GM19025 (cell line): Measurements from ENCODE around the gene MFN1.
"Not testable (repeated sequence)": the region's sequence is repeated elsewhere in the genome, so short reads cannot be mapped to it uniquely, and the experiment has no call there.

Experiments
- ATAC-seq: cut with Tn5 transposase; IDR thresholded peaks from one replicate; pipeline ENCODE4 v1.9.1; 2021; ENCODE audit warnings: mild to moderate bottlenecking, low read depth, moderate library complexity; ENCODE audit not compliant: unreplicated experiment

Gene MFN1

DNA sequence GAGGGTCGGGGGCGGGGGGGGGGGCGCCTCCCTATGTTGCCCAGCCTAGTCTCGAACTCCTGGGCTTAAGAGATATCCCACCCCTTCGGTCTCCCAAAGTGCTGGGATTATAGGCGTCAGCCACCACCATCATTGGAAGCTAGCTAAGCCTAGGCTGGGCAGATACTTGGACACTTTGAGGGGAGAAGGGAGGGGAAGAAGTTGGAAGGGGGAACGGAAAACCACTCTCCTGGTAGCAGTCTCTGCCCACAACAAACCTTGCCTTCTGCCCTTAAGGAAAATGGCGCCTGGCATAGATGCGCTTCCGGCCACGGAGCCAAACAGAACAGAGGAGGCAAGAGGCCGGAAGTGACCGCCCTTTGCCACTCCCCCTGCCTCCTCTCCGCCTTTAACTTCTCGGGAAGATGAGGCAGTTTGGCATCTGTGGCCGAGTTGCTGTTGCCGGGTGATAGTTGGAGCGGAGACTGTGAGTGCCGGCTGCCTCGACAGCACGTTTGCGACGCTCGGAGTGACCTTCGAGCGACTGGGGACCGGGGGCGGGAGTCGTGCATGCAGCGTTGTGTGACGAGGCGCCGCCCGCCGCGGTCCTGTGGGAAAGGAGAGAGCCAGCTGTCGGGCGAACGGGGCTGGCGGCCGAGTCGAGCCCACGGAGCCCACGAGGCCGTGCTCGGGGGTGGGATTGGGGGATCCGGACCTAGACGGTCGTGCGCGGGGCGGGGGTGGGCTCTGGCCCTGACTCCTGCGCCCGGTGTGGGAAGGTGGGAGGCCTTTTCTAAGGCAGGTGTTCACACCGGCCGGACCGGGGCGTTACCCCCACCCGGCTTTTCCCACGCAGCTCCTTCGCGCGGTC, at the start of gene MFN1:
Gene MFN1, plus strand, starts transcription at position 365 of the 850 bp plus-strand sequence. CDS start 1,143 bp downstream, outside the sequence.
- ATAC-seq = peak; percentile 92

DNA sequence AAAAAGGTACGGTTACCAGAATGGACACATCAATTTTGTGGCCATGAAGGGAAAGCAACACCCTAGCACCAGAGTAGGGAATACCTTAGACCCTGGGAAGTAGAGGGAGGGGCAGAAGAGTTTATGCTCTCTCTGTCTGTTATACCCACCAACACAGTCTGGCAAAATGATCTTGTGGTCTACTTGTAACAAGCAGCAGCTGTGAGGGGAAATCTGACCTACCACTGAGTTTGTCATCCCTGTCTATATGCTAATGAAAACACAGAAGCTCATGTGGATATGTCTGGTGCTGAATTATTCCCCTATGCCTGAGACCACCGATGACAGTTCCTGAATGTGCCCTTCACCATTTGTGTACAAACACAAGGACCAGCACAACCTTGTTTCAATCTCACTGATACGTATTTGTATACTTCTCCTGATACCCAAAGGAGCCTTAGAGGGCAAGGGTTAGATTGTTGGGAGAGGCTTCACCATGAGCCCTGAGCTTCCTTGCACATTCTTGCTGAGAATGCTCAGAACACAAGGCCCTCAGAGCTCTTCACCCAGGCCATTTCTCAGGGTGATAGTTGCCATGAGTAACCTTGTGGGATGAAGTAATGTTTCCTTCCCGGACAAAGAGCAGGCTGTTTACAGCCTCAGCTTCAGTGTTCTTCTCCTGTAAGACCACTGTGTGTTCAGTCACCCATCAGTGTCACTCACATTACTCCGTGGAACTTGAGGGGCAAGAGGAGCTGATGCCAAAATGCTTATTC, 49.4 kb upstream of the MFN1 start:
- no peak for ATAC-seq

DNA sequence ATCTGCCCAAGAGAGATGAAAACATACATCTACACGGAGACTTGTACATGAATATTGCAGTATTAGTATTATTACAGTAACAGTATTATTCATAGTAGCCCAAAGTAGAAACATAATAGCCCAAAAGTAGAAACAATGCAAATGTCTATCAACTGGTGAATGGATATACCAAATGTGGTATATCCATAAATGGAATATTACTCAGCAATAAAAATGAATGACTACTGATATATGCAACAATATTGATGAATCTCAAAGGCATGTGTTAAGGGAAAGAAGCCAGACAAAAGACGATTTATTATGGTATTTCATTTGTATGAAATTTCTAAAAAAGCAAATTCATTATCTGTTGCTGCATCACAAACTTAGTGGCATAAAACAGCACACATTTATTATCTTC, 48.2 kb upstream of the MFN1 start:
- ATAC-seq = no peak

DNA sequence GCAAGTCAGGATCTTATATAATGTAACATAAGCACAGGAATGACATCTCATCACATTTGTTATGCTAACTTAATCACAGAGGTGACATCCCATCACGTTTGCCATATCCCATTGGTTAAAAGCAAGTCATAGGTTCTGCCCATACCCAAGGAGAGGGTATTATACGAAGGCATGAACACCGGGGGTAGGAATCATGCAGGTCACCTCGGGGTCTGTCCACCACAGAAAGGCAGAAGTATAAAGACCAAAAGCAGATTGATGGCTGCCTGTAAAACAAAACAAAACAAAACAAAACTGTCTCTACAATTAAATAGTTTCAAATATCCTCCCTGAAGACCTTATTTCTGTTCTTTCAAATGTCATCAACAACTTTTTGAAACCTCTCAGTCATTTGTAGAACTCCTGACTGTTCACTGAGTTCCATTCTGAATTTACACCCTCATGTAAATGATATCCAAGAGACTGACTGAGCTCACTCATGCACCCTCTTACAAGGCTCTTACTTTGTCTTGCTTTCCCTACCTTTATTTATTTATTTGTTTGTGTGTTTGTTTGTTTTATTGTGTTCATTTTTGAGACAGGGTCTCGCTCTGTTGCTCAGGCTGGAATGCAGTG, 47.4 kb upstream of the MFN1 start:
- no peak for ATAC-seq

DNA sequence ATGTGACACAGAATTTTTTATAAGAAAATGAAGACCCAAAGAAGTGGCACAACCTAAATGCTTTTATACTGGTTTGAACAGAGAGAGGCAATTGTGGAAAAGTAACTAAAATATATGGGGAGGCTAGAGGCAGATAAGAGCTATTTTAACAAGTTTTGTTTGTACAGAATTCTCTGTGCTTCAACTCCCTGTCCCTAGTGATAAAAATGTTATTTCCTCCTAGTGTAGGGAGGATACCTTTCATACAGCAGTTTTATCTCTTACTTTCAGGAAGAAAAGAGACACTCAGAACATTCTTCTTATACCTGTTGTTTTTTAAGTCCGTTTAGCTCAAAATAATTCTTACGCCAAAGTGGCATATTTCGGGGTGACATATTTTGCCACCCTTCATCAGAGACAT, 45.9 kb upstream of the MFN1 start:
- no peak for ATAC-seq

DNA sequence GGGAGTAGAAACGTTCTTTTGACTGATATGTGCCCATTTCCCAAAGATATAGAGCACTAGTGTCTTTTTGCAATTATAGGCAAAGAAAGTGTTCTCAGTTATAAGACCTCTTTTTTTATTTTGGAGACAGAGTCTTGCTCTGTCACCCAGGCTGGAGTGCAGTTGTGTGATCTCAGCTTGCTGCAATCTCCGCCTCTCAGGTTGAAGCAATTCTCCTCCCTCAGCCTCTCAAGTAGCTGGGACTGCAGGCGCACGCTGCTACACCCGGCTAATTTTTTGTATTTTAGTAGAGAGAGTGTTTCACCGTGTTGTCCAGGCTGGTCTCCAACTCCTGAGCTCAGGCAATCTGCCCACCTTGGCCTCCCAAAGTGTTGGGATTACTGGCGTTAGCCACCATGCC, 45.4 kb upstream of the MFN1 start:
- no peak for ATAC-seq

DNA sequence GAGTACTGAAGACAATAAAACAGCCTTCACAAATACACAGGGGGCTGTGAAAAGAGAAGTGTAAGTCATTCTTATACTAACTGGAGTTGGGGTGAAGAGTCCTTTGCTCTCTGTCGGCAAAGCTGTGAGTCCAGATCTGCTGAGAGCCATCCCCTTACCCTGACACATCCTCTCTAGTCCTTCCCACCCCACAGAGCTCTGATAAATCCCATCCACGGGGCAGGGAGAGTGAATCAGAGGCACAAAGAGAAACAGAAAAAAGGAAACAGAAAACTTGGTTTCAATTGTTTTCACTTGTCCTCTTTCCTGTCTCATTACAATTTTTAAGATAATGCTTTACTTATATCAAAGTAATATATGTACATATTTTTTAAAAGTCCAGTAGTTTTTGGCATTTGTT, 42.9 kb upstream of the MFN1 start:
- ATAC-seq = no peak

DNA sequence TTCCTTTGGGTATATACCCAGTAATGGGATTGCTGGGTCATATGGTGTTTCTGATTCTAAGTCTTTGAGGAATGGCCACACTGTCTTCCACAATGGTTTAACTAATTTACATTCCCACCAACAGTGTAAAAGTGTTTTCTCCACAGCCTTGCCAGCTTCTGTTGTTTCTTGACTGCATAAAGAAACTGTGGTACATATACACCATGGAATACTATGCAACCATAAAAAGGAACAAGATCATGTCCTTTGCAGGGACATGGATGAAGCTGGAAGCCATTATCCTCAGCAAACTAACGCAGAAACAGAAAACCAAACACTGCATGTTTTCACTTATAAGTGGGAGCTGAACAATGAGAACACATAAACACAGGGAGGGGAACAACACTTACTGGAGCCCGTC, 40.1 kb upstream of the MFN1 start:
- ATAC-seq = not testable (repeated sequence)

DNA sequence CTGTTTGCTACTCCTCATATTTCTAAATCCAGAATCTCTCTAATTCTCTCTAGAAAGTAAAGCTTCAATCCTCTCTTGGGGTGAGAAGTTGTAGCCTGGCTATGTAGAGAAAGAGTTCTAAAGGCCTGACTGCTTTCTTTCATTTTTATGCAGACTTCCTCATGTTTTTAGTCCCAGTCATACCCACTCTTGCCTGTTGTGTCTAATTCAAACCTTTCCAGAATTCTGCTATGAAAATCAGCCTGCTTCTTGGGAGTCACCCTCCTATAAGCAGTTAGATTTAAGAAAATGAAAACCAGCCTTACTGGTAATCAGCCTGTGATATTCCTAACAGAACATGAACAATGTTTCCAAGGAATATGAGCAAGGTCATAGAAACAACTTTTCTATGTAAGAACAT, 39.5 kb upstream of the MFN1 start:
- no peak for ATAC-seq

DNA sequence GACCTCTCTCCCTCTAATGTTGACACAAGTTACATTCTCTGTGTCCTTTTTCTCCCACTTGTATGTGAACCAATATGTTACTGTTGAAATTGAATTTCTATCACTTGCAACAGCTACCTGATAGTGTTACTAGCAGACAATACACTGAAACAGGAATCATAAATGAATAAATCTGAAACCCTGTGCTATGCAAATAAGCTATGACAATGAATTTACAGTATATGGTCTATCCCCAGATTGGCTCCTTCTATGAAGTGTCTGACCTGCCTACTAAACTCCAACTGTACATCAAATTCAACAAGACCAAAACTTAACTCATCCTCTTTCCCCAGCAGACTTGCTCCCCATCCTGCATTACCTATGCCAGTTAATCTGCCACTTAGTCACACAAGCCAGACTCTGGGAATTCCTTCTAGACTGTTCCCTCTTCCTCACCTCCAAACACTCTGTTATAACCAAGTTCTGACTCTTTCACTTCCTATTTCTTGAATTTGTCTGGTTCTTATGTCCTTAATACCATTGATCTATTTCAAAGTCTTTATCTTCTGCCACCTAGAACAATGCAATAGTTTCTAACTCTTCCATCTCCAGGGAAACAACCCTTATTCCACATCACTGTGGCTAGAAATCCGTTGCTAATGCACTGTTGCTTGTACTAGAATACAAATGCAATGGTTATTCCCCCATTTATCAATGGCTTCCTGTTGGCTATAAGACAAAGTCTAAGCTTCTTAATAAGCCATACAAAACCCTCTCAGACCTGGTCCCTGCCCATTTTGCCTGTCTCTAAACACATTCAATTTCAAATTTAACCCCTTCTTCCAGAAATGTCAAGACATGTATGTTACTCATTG, 38.1 kb upstream of the MFN1 start:
- ATAC-seq = peak; percentile 62

DNA sequence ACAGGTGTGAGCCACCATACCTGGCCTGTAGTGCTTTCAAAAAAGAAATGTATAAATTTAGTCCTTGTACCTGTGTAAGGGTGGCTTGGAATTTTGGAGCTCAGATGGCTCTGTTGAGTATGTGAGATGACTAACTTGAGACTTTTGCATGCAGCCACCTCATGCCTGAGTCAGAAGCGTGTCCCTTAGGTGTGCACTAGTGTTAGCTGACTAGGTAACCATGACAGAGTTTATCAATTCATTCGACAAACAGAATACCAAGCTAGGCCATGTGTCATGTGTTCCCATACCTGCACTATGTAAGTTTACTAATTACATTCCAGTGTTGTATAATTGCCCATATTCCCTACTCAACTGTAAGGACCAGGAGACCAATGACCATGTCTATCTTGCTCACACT, 28.6 kb upstream of the MFN1 start:
- ATAC-seq = no peak

DNA sequence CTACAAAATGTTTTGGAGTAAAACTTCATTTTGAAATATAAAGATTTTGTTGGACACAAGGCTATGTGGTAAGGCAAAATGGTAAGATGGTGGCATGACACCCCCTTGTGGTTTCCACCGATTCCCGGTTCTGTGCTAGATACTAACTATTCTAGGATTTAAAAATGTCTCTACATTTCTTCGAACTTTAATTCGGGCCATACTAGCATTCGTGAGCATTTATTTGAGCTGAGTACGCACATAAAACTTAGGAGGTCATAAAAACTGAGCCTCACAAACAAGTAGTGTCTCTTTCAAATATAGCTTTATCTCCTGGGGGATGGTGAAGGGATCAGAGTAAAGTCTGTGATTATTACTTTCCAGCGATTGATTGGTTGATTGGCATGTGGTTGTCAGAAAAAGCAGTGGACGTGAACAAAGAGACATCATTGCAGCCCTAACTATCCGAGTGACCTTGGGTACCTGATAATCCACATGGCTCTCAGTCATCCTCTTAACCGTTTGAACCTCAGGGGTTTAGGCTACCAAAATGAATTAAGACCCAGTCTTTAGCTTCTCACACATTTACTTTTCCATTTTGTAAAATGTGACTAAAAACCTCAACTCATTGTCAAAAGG, 25.7 kb upstream of the MFN1 start:
- no peak for ATAC-seq

DNA sequence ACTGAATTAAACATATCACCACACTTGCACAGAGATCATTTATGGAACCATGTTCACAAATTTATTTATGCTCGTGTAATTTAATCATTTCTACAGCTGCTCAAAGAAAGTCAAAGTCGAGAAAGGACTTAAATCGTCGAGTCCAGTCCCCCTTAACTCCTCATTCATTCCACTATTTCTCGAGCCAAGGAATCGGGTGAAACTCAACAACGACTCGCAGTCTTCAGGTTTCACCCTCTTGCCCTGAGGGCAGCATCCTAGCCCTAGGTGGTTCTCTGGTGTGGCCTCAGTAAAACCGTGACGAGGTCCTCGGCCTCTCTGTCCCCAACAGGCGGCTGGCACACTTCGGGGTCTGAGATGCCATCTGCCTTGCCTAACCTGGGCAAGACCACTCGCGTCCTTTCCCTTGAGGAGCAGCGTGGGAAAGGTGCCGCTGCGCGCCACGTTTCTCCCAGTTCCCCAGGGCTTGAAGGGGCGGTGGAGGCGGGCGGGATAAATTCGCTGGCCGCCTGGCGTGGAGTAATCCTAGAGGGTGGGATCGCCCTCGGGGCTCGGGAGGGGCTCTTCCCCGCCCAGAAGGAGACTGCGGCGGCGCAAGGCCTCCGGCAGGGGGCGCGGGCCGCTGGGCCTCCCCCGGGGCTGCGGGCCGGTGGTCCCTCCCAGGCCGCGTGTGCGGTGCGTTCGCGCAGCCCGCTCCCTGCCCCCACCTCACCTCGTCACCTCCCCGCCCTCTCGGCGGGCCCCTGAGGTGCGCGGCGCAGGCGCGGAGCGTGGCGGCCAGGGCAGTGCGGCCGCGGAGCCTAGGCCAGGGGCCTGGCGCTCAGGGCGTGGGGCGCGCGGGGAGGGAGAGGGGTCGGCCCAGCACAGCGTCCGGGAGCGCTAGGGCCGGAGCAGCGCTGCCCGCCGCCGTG, 25.0 kb upstream of the MFN1 start, which contains the start of gene ZNF639:
Gene ZNF639, plus strand, starts transcription at position 746 of the 911 bp plus-strand sequence. CDS start 5,263 bp downstream, outside the sequence.
- ATAC-seq = peak; percentile 68

DNA sequence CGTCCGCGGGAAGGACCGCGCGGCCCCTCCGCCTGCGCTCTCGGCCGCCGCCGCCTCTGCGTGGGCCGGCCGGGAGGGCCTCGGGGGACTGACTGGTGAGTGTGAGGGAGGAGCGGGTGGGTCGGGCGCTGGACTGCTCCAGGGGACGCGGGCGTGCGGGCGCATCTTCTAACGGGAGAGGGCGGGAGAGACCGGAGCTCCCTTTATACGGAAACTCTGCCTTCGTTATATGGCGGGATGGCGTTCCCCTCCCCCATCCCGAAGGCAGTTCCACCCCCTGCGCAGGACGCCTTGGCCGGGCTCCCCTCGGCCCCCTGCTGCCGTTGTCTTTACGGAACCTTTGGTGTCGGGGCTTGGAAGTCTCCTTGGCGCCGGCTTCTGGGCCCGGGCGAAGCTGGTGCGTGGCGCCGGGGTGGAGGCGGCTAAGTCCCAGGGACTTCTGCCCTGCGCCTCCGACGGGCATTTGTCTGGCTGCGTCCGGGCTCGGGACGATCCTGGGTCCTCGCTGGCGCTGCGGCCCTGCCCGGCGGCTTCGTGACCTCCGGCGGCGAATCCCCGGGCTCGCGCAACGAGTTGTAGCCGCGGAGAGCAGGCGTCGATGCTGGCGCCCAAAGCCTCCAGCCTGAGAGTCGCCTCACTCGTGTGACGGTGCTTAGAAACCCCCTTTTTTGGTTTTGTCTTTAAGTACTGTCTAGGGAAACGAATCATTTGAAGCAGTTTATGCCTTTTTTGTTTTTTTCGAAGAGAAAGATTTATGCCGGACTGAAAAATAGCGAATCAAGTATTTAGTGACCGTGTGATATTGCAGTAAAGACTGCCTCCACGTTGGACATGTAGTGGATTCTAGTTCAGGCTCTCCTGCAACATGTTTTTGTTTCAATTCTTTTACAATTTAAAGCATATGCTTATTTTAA, 24.1 kb upstream of the MFN1 start:
- peak; percentile 38 for ATAC-seq

DNA sequence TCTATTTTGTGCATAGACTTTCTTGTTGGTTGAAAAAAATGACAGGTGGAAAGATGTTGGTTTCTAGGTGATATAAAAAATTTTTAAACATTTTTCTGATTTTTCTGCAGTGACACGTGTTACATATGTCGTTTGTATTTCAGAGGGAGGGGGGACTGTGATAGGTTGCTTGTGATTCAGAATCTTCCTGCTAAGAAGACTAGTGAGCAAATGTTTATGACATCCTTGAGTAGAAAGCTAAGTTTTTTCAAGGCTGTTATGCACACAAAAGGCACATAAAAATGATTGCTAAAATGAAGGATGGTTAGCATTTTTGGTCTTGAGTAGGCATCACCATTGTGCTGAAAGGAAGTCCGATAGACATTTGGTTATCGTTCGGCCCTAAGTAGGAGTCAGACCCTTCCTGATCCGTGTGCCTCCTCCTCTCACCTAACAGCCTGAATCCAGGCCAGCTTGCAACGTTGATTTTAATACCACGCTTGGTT, 23.2 kb upstream of the MFN1 start:
- ATAC-seq = no peak

DNA sequence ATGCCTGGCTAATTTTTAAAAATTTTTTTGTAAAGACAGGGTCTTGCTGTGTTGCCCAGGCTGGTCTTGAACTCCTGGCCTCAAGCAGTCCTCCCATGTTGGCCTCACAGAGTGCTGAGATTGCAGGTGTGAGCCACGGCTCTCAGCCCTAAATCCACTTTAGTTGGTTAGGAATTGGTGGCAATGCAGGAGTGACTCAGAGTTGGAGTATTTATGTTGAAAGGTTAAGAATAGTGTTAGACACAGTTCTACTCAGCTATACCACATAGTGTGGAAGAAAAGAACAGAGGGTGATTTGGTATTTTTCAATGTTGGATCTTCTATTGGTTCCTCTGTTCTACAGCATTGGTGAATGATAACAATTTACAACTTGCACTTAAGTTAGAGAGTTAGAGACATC, 17.1 kb upstream of the MFN1 start:
- ATAC-seq = no peak

DNA sequence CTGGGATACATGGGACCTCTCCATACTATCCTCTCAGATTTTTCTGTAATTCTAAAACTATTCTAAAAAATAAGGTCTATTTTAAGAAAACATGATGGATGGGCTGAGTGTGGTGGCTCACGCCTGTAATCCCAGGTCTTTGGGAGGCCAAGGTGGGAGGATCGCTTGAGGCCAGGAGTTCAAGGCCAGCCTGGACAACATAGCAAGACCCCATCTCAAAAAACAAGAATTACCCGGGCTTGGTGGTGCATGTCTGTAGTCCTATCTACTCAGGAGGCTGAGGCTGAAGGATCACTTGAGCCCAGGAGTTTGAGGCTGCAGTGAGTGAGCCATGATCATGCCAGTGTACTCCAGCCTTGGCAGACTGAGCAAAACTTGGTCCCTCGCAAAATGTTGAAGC, 15.3 kb upstream of the MFN1 start:
- no peak for ATAC-seq

DNA sequence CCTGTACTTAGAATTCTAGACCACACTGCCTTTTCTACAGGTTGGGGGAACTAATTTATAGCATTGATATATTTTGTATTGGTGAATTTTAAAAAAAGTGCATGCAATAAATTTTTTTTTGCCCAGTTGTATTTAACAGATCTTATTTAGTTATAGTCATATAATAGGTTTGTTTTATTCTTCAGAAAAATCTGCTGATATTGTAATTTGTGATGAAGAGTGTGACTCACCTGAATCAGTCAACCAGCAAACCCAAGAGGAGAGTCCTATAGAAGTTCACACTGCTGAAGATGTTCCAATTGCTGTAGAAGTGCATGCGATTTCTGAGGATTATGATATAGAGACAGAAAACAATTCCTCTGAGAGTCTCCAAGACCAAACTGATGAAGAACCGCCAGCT, 14.4 kb upstream of the MFN1 start:
- no peak for ATAC-seq
